ENCODE measurements around the gene NMNAT1.

DNA sequence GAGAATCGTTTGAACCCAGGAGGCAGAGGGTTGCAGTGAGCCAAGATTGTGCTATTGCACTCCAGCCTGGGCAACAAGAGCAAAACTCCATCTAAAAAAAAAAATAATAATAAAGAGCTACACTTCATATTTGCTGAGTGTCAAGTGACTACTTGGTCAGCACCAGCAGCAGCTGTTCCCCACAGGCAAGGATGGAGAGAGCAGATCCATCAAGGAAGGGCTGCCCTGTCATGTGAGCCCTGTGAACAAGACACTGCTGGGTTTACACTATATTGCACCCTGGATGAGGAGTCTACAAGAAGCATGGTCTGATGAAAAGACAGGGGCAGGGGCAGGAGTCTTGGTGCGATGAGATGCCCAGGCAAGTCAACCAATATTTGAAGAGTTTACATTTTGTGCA, 36.8 kb upstream of the NMNAT1 start:
- TF ChIP-seq, protein P1, sequence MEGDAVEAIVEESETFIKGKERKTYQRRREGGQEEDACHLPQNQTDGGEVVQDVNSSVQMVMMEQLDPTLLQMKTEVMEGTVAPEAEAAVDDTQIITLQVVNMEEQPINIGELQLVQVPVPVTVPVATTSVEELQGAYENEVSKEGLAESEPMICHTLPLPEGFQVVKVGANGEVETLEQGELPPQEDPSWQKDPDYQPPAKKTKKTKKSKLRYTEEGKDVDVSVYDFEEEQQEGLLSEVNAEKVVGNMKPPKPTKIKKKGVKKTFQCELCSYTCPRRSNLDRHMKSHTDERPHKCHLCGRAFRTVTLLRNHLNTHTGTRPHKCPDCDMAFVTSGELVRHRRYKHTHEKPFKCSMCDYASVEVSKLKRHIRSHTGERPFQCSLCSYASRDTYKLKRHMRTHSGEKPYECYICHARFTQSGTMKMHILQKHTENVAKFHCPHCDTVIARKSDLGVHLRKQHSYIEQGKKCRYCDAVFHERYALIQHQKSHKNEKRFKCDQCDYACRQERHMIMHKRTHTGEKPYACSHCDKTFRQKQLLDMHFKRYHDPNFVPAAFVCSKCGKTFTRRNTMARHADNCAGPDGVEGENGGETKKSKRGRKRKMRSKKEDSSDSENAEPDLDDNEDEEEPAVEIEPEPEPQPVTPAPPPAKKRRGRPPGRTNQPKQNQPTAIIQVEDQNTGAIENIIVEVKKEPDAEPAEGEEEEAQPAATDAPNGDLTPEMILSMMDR (IDR thresholded peaks at IDR 0.05) = no peak
- TF ChIP-seq POLR2A (IDR thresholded peaks at IDR 0.05) = no peak
